ENCODE results near the gene MDK.

- TF ChIP-seq POLR2A (IDR thresholded peaks at IDR 0.05) (no peak), CTCF (IDR thresholded peaks at IDR 0.05) (no peak), EP300 (IDR thresholded peaks at IDR 0.05; ENCODE audit: low read depth) (no peak), POLR2AphosphoS5 (IDR thresholded peaks at IDR 0.05) (no peak)
Measured at GRCh38 chr11:46342239-46342638, 39.2 kb upstream of the MDK start.

Data from transverse colon (tissue), 4 donors.